NCI-H2081 treated with DMSO at 0.1 percent for 48 hours (cell line): ENCODE data around the gene RINL.

Source experiments
- DNase-seq: peaks from one replicate; lab custom pipeline; 2025; lab: John Stamatoyannopoulos, UW

Gene RINL

GRCh38 chr19:38849147-38849859, 28.8 kb downstream of the RINL start:
- DNase-seq = peak; percentile 82

GRCh38 chr19:38848299-38849146, 29.6 kb downstream of the RINL start:
- no peak for DNase-seq

- no peak for DNase-seq
Measured at GRCh38 chr19:38846097-38846496, 32.0 kb downstream of the RINL start.

GRCh38 chr19:38845374-38846024, 32.6 kb downstream of the RINL start:
- DNase-seq = no peak

DNA sequence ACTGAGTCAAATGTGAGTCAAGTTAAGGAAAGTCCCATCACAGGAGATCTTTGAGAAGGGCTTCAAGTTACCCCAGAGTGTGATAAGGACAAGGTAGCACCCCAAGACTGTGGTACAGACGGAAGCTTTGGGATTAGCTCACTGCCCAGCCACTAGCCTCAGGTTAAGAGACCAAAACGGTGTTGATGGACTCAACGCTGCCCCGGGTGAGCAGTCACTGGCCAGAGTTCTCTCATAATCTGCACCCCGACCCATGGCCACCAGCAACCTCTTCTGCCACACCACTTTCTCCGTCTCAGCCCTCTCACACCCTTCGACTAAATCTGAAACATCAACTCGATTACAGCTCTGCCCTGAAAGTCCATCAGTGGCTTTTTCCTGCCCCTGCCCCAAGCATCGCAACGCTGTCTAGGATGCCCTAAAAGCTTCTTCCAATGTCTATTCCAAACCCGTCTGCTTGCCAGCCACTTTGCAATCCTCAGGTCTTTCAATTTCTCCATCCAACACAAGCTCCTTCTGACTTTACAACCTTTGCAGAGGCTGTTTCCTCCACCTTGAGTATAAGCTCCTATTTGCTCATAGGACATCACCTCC, 33.9 kb downstream of the RINL start:
- DNase-seq = no peak

DNA sequence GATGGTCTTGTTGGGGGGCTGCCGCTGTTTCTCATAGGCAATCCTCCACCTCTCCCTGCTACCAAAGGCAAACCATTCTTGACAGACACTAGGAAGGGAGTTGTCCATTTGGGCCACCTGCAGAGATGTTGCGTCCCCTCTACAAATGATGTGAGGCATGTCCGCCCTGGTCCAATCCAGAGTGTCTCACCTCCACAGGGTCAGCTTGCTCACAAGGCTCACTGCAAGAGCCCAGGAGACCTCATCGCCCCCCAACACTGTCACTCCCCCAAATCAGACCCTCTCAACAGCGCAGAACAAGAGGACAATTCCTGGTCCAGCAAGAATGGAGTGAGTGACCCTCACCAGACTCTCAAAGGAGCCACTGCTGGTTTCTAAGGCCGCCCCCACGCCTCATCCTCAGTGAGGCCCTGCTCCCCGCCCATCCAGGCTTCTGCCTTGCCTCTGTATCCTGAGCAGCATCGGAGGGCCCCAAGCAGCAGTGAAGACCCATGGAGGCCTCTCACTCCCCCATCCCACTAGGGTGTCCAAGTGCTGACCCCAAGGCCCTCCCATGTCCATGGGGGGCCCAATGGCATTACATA, 34.8 kb downstream of the RINL start:
- DNase-seq = no peak

DNA sequence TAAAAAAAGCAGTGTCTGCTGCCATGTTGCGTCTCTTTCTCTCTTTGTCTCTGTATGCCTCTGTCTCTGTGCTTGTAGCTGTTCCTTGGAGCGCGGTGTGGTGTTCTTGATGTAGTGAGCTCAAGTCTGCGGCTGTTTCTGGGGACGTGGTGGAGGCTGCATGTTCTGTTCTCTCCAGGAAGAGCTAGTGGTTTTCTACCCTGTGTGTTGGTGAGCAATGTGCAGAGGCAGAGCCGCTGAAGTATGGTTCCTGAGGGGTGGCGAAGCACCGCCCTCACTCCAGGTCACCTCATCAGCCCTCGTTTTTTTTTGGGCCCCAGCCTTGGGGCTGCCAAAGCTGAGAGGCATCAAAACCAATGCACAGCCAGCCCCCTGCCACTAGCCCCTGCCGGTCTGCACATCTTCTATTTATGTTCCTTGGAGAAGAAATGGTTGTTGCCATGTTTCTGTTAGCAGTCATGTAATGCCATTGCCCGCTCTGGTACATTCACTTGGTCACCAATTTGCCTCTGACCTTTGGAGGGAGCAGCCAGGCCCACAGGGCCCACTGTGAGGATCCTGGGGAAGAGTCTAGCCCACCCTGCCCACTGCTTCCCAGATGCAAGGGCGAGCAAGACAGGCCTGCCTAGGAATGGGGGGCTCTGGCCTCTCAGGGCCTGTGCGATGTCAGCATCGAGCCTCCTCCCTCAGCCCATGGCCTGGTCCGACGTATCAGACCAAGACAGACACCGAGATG, 35.5 kb downstream of the RINL start:
- DNase-seq = no peak

GRCh38 chr19:38841787-38842438, 36.2 kb downstream of the RINL start:
- DNase-seq = no peak

GRCh38 chr19:38841180-38841766, 36.8 kb downstream of the RINL start:
- no peak for DNase-seq

DNA sequence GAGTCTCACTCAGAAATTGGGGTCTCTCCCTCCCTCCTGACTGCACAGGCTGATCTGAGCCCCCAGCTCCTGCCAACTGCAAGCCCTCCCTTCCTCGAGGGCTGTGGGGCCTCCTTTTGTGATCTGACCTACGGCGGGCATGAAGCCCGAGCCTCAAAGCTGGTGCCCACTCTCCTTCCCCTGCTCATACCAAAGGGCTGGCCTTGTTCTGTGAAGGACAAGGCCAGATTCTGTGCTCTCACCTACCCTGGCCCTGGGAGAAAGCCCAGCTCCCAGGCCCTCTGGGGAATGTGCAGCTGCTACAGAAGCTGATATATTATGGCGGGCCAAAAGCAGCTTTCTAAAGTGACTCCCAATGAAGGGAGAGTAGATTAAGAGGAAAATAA, 37.5 kb downstream of the RINL start:
- no peak for DNase-seq

DNA sequence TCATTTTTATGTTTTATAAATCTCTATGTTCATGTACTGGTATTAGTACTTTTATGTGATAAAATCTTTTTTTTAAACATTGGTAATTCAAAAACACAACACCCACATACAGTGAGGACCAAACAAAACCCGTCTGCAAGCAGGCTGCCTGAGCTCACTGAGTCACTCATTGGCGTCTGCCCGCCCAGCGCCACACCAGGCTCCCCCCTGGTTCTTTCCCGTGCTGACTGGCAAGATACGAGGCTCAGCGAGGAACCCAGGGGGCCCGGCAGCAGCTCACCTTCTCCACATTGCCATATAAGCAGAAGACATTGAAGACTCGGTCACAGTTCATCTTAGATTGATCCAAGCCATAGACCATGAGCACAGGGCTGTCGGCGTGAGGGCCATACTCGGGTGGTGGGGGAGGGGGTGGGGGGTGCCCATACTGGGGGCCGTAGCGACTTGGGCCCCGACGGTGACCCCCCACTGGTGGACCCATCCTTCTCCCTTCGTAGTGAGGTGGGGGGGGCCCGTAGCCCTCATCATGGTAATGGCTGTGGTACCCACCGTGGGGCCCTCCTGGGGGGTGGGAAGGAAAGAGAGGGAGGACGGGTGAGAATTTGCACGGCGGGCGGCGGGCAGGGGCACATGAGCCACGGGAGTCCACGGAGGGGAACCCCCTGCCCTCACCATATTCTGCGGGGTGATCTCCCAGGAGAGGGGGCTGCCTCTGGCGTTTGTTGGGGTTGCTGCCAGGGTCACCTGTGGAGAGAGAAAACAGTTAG, 38.1 kb downstream of the RINL start:
- no peak for DNase-seq

DNA sequence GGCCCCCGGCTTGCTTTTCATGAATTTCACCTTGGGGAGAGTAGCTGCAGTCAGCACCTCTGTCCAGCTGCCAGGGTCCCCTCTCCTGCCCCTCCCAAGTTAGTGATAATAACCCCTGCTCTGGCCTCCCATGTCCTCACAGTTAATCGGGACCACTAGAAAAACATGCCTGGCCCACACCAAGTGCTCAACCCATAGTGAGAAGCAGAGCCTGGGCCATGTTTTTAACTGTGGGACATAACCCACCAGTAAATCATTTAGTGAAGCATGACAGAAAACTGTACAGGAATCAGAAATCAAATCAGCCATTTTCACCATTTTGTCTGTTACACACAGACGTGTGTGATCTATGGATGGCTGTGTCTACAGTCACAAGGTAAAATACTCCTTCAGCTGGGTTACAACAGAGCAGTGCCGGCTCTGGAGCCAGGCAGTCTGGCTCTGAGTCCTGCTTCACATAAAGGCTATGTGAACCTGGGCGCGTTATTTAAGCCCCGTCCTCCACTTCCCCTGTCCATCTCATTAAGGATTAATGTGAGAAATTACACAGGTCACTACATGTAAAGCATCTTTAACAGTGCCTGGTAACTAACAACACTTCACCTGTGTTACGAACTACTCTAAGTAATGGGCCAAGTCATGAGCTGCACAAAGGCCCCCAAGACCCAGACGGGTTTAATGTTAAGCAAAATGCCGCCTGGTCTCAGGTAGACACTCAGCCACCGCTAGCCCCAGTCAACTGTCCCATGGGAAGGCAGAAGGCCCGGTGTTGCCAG, 38.9 kb downstream of the RINL start:
- no peak for DNase-seq

- DNase-seq = no peak
Measured at GRCh38 chr19:38838208-38838985, 39.7 kb downstream of the RINL start.

- no peak for DNase-seq
Measured at GRCh38 chr19:38837656-38838121, 40.4 kb downstream of the RINL start.

GRCh38 chr19:38836983-38837626, 41.0 kb downstream of the RINL start:
- DNase-seq = no peak

- DNase-seq = no peak
Measured at GRCh38 chr19:38836159-38836982, 41.7 kb downstream of the RINL start.

DNA sequence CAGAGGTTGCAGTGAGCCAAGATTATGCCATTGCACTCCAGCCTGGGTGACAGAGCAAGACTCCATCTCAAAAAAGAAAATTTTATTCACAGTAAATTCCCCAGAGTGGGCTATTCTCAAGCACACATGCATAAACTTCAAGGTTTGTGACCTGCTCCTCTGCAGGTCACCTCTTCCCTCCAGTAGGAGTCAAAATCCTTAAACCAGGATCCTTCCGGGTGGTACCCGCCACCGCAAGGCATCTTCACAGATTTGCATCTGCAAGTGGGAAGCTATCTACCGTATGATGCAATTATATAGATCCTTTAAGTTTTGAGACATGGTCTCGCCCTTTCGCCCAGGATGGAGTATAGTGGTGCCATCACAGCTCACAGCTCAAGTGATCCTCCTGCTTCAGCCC, 43.5 kb downstream of the RINL start:
- no peak for DNase-seq
